ENCODE data around the gene BMAL1.

BMAL1 gene

GRCh38 chr11:13291800-13292199 lies 14.2 kb downstream of the BMAL1 start:
- Histone ChIP-seq H3K9me3 (ENCODE audit: control insufficient read depth, insufficient read depth, low read length) (no peaks in the 10 kb centered on the region), H4K20me1 (ENCODE audit: control insufficient read depth, insufficient read depth, low read depth, low read length) (no peaks in the 10 kb centered on the region), H3K9me2 (replicated peaks; ENCODE audit: control insufficient read depth, low read length) (no peaks in the 10 kb centered on the region), H3K27ac (ENCODE audit: low read depth, low read length) (no peak overlapping the region), H3K4me3 (ENCODE audit: low read length) (no peak overlapping the region), H3K4me2 (ENCODE audit: low read length) (no peak overlapping the region), H3K4me1 (ENCODE audit: control insufficient read depth, low read length) (no peaks in the 10 kb centered on the region), H3K27me3 (ENCODE audit: control insufficient read depth, low read length) (no peaks in the 10 kb centered on the region), H3K79me2 (ENCODE audit: control insufficient read depth, low read length) (no peaks in the 10 kb centered on the region), H3K36me3 (ENCODE audit: control insufficient read depth, low read length) (no peaks in the 10 kb centered on the region), H3F3A (ENCODE audit: control insufficient read depth, insufficient read depth) (no peaks in the 10 kb centered on the region)
- TF ChIP-seq CTCF (IDR thresholded peaks at IDR 0.05; ENCODE audit: low read depth, low read length, poor library complexity, severe bottlenecking) (no peak), EZH2phosphoT487 (IDR thresholded peaks at IDR 0.05; ENCODE audit: borderline replicate concordance, low read length) (no peak)

DNA sequence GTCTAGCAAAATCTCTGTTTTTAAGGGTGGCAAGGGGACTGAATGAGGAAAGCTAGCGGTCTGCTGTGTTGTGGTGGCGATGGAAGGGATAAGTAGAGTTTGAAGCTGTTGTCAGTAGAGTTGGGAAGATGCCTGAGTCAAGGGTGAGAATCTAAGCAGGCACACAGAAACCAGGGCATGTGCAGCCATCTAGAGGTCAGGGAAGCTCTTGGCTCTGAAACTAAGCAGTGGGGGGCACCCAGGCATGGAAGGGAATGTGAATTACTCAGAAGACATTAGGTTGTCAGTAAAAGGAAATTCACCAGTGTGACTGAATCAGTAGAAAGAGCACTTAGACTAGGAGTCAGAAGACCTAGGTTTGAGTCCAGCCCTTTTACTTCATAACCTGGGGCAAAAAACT lies 15.4 kb downstream of the BMAL1 start:
- no peaks in the 10 kb centered on the region for H3K36me3 ChIP-seq (ENCODE audit: control insufficient read depth, low read length)
- TF ChIP-seq CTCF (IDR thresholded peaks at IDR 0.05; ENCODE audit: low read depth, low read length, poor library complexity, severe bottlenecking): no peak
- no peaks in the 10 kb centered on the region for H4K20me1 ChIP-seq (ENCODE audit: control insufficient read depth, insufficient read depth, low read depth, low read length)
- H3K4me3 ChIP-seq (ENCODE audit: low read length): no peak overlapping the region
- no peaks in the 10 kb centered on the region for H3K79me2 ChIP-seq (ENCODE audit: control insufficient read depth, low read length)
- H3K4me1 ChIP-seq (ENCODE audit: control insufficient read depth, low read length): no peaks in the 10 kb centered on the region
- no peak overlapping the region for H3K27ac ChIP-seq (ENCODE audit: low read depth, low read length)
- no peaks in the 10 kb centered on the region for H3K9me2 ChIP-seq (replicated peaks; ENCODE audit: control insufficient read depth, low read length)
- H3K27me3 ChIP-seq (ENCODE audit: control insufficient read depth, low read length): no peaks in the 10 kb centered on the region
- no peak overlapping the region for H3K4me2 ChIP-seq (ENCODE audit: low read length)
- H3F3A ChIP-seq (ENCODE audit: control insufficient read depth, insufficient read depth): no peaks in the 10 kb centered on the region
- no peaks in the 10 kb centered on the region for H3K9me3 ChIP-seq (ENCODE audit: control insufficient read depth, insufficient read depth, low read length)

- TF ChIP-seq CTCF (IDR thresholded peaks at IDR 0.05; ENCODE audit: low read depth, low read length, poor library complexity, severe bottlenecking): no peak
- TF ChIP-seq EZH2phosphoT487 (IDR thresholded peaks at IDR 0.05; ENCODE audit: borderline replicate concordance, low read length): no peak
- Histone ChIP-seq H3K9me3 (ENCODE audit: control insufficient read depth, insufficient read depth, low read length) (no peaks in the 10 kb centered on the region), H3K4me2 (ENCODE audit: low read length) (no peak overlapping the region), H3K27ac (ENCODE audit: low read depth, low read length) (no peak overlapping the region), H3K4me1 (ENCODE audit: control insufficient read depth, low read length) (no peaks in the 10 kb centered on the region), H3K36me3 (ENCODE audit: control insufficient read depth, low read length) (no peaks in the 10 kb centered on the region), H3K4me3 (ENCODE audit: low read length) (no peak overlapping the region), H3K9me2 (replicated peaks; ENCODE audit: control insufficient read depth, low read length) (no peaks in the 10 kb centered on the region), H3K27me3 (ENCODE audit: control insufficient read depth, low read length) (no peaks in the 10 kb centered on the region), H3K79me2 (ENCODE audit: control insufficient read depth, low read length) (no peaks in the 10 kb centered on the region), H3F3A (ENCODE audit: control insufficient read depth, insufficient read depth) (no peaks in the 10 kb centered on the region), H4K20me1 (ENCODE audit: control insufficient read depth, insufficient read depth, low read depth, low read length) (no peaks in the 10 kb centered on the region)
Measured at GRCh38 chr11:13294178-13294577, 16.6 kb downstream of the BMAL1 start.
